Bronchial epithelial cell (primary cell): Measurements from ENCODE around the gene GNB1L. TPM values are rescaled to one million over a fixed set of nuclear protein-coding genes. Genes with fewer than 3 reads are reported as not detected.

Source experiments
- DNase-seq: peaks from one replicate; pipeline ENCODE4 v3.0.0-alpha.2; 2010; ENCODE audit warnings: low read depth
- FAIRE-seq: peaks from 2 replicates; lab custom pipeline; 2011; peaks lifted over from hg19 to GRCh38; lab: Jason Lieb, UNC
- H3K27me3 ChIP-seq: 2 replicates; pipeline ENCODE4 v1.5.1; 2011; ENCODE audit warnings: low read length; ENCODE audit not compliant: control insufficient read depth, insufficient read depth
- H3K36me3 ChIP-seq: 2 replicates; pipeline ENCODE4 v1.5.1; 2011; ENCODE audit warnings: low read length; ENCODE audit not compliant: control insufficient read depth, insufficient read depth
- H3K4me3 ChIP-seq: 2 replicates; pipeline ENCODE4 v1.5.1; 2011; ENCODE audit warnings: mild to moderate bottlenecking, low read depth, low read length, control low read depth
- total RNA-seq: library from RNA; depleted of rRNA; stranded (reverse); fragments of >200 nt; gene quantifications from 2 replicates; pipeline ENCODE4 v1.2.1, GENCODE V29; 2014
- TF ChIP-seq, protein P1 (sequence below): IDR thresholded peaks from 2 replicates; pipeline ENCODE4 v1.5.1; 2011; ENCODE audit warnings: mild to moderate bottlenecking, moderate library complexity, low read length, control low read depth, inconsistent platforms; ENCODE audit not compliant: insufficient read depth, severe bottlenecking

Gene GNB1L
- total RNA-seq, 1 donor from 2014 or later: 7.6 TPM

DNA sequence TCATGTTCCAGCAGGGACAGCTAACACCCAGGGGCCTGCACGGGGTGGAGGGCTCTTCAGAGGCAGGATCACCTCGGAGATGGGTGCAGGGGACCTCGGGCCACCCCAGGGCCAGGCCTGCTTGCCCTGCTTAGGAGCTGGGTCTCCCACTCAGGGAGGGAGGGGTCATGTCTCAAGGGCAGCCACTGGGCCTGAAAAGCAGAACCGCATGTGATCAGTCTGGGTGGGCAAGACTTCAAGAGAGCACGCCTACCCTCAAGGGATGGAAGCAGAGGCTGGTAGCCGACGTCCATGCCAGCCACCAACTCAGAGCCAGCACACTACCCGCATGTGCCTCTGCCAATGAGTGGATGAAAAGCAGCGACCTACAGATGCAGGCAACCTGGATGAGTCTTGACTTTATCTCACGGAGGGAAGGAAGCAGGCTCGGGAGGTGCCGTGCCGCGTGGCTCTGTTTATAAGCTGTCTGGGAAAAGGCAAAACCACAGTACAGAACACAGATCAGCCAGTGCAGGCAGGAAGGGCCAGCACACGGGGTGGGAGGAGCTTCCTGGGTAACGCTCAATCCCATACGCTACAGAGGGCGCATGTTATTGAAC, 78.1 kb downstream of the GNB1L start:
- FAIRE-seq (no peak), DNase-seq (no peak)
- no peaks in the 10 kb centered on the region for H3K36me3 ChIP-seq
- H3K27me3 ChIP-seq: no peaks in the 10 kb centered on the region
- TF ChIP-seq, protein P1, sequence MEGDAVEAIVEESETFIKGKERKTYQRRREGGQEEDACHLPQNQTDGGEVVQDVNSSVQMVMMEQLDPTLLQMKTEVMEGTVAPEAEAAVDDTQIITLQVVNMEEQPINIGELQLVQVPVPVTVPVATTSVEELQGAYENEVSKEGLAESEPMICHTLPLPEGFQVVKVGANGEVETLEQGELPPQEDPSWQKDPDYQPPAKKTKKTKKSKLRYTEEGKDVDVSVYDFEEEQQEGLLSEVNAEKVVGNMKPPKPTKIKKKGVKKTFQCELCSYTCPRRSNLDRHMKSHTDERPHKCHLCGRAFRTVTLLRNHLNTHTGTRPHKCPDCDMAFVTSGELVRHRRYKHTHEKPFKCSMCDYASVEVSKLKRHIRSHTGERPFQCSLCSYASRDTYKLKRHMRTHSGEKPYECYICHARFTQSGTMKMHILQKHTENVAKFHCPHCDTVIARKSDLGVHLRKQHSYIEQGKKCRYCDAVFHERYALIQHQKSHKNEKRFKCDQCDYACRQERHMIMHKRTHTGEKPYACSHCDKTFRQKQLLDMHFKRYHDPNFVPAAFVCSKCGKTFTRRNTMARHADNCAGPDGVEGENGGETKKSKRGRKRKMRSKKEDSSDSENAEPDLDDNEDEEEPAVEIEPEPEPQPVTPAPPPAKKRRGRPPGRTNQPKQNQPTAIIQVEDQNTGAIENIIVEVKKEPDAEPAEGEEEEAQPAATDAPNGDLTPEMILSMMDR: no peak
- H3K4me3 ChIP-seq: no peak overlapping the region

DNA sequence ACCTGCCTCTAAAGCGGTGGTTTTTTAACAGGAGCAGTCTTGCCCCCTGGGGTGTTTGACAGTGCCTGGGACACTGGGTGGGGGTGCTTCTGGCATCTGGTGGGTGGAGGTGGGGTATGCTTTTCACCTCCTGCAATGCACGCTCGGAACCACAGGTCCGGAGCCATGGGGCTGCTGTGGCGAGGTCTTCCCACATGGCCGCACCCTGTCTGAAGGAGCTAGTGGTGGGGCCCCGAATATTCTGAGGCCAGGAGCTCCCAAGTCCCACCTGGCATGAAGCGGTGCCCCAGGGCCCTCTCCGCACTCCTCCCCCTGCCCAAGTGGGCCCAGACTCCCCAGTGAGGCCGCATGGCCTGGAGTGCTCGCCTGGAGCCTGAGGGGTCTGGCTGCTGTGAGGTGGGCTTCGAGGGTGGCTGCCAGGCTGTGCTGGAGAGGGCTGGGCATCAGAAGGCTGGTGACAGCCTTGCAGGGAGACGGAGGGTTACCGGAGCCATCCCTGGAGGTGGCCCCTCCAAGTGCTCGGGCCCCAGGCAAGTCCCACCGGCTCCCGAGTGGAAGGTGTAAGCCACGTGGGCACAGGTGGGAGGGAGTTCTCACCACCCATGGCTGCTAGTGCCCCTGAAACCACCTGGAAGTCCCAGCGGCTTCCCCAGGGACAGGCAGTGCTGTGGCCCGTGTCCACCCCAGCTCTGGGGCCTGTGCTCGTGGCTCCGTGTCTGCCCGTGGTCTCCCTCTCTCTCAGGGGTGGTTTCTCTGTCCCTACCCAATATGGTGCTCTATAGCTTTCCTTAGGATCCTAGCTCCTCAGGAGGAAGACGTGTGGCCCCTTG, 79.0 kb downstream of the GNB1L start:
- FAIRE-seq (no peak), DNase-seq (no peak)
- TF ChIP-seq, protein P1: no peak
- Histone ChIP-seq H3K27me3 (no peaks in the 10 kb centered on the region), H3K4me3 (no peak overlapping the region), H3K36me3 (no peaks in the 10 kb centered on the region)

DNA sequence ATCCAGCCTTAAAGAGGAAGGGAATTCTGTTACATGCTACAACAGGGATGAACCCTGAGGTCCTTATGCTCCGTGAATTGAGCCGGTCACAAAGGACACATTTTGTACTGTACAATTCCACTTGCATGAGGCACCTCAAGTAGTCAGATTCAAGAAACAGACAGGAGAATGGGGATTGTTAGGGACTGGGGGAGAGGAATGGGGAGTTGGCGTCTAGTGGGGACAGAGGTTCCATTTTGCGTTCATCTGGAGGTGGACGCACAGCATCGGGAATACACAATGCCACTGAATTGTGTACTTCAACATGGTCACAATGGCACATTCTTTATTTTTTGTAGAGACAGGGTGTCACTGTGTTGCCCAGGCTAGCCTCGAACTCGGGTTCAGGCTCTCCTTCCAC, 80.0 kb downstream of the GNB1L start:
- Histone ChIP-seq H3K27me3 (no peaks in the 10 kb centered on the region), H3K36me3 (peaks cover 1% of the 10 kb centered on the region), H3K4me3 (no peak overlapping the region)
- TF ChIP-seq, protein P1: no peak
- DNase-seq (no peak), FAIRE-seq (peak; percentile 79)

DNA sequence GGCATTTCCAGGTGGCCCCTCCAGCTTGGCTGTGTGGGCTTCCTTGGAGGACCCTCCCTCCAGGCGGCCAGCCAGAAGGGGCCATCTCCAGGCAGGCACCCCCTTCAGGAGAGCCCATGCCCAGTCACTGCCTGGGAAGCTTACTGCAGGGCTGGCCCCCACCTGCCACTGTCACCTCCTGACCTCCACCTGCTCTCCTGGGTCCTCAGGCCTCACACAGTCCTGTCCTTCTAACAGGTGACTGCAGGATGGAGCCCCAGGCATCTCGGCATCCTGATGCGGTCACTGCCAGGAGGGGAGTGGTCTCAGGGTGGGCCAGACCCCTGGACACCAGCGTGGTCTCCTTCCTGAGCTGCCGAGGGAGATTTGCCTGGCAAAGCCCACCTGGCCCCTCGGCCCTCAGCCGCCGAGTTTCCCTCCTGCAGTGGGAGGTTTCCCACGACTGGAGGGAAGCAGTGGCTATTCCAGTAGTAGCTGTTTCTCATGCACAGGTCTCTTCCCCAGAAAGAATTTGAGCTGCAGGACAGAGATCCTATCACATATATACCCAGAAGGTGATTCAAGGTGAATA, 81.1 kb downstream of the GNB1L start:
- Histone ChIP-seq H3K4me3 (no peak overlapping the region), H3K27me3 (no peaks in the 10 kb centered on the region), H3K36me3 (peaks cover 4% of the 10 kb centered on the region)
- TF ChIP-seq, protein P1: no peak
- FAIRE-seq (no peak), DNase-seq (no peak)

DNA sequence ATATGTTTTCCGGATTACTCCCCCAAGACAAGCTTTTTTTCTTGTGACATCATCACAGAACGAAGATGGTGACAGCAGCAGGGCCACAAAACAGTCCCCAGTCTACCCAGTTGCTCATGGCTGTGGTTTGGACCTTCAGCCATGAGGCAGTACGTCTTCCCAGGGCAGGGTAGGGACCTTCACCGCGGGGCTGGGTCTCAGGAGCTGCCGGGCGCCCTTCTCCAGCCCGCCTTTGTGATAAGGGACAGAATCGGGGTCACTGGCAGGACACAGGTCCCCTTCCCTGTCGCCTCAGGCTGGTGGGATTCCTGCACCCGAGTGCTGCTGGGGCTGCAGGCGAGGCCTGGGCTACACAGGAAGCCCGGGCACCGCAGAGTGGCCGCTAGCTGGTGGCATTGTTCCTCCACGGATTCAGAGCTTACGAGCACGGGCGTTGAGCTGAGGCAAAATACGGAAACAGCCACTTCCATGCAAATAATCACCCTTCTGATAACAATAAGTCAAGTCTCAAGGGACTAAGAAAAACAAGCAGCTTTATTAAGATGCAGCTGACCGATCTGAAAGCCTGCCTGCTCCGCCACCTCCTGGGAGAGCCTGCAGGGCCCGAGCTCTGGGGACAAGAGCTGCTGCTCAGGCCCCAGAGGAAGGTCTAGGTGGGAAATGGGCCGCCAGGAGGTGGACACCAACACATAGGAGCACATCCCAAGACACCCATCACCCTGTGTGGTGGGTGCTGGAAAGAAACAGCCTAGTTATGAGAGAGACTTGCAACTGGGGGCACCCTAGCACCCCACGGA, 81.8 kb downstream of the GNB1L start:
- no peaks in the 10 kb centered on the region for H3K27me3 ChIP-seq
- H3K36me3 ChIP-seq: peaks cover 6% of the 10 kb centered on the region
- peak; percentile 23 for FAIRE-seq
- TF ChIP-seq, protein P1: no peak
- DNase-seq: no peak
- no peak overlapping the region for H3K4me3 ChIP-seq
